T-cell (primary cell): ENCODE results near the gene R3HDM2. TPM values are rescaled to one million over a fixed set of nuclear protein-coding genes. Genes with fewer than 3 reads are reported as not detected.
A peak's percentile ranks its signal among the peaks of the same experiment; 100 is the strongest.
"Not testable (repeated sequence)": the region's sequence is repeated elsewhere in the genome, so short reads cannot be mapped to it uniquely, and the experiment has no call there.

Experiments
- ATAC-seq, 4 experiments: fragments of 200-7000 bp in 3 of 4; fragments of 150-1000 bp in 1 of 4; cut with Tn5 transposase; replicated peaks in 1 of 4; 1 replicate in 3 of 4; 2 replicates in 1 of 4; pipeline ENCODE4 v1.10.0; 2021; ENCODE audit warnings: moderate library complexity in 3 of 4, mild to moderate bottlenecking in 2 of 4, moderate number of reproducible peaks in 1 of 4
- CTCF ChIA-PET, 2 donors: fragments of 300-600 bp; sonication (Branson Sonifier 250); formaldehyde crosslinking; loops; one replicate each; lab custom pipeline; 2022; ENCODE audit warnings: antibody characterized with exemption in 2 of 2; lab: Charles Lee
- POLR2A ChIA-PET, 2 donors: fragments of 300-600 bp; sonication (Branson Sonifier 250); formaldehyde crosslinking; loops; one replicate each; lab custom pipeline; 2022; ENCODE audit warnings: antibody characterized with exemption in 2 of 2; lab: Charles Lee
- DNase-seq, 35 experiments: peaks; one replicate each; pipeline versions ENCODE4 v3.0.0 to v3.0.0-alpha.2; 2013 to 2023
- H3K27ac ChIP-seq: one replicate; pipeline ENCODE4 v1.5.1; 2013; ENCODE audit warnings: low read length
- H3K27me3 ChIP-seq, 2 experiments: replicated peaks in 1 of 2; 1 replicate in 1 of 2; 2 replicates in 1 of 2; pipeline versions ENCODE4 v1.6.1 to v1.7.0; 2013; ENCODE audit warnings: low read length in 1 of 2, mixed read lengths in 1 of 2; ENCODE audit not compliant: control insufficient read depth in 2 of 2, insufficient read depth in 2 of 2; ENCODE audit errors: extremely low read depth in 1 of 2
- H3K36me3 ChIP-seq, 2 donors: 1 replicate in 1 of 2; 2 replicates in 1 of 2; pipeline versions ENCODE4 v1.6.1 to v1.7.0; 2013; ENCODE audit warnings: low read length in 1 of 2; ENCODE audit not compliant: control insufficient read depth in 2 of 2, insufficient read depth in 1 of 2; ENCODE audit errors: extremely low read depth in 1 of 2
- H3K4me1 ChIP-seq, 2 experiments: 1 replicate in 1 of 2; 2 replicates in 1 of 2; pipeline versions ENCODE4 v1.6.1 to v1.7.0; 2013; ENCODE audit warnings: low read length in 2 of 2, mixed read lengths in 1 of 2; ENCODE audit not compliant: insufficient read depth in 2 of 2, control insufficient read depth in 1 of 2; ENCODE audit errors: extremely low read depth in 1 of 2
- H3K4me3 ChIP-seq, 2 donors: 1 replicate in 1 of 2; 2 replicates in 1 of 2; pipeline versions ENCODE4 v1.5.1 to v1.7.0; 2013; ENCODE audit warnings: mild to moderate bottlenecking in 2 of 2, low read length in 1 of 2, moderate library complexity in 1 of 2; ENCODE audit not compliant: control insufficient read depth in 1 of 2; ENCODE audit errors: extremely low read depth in 1 of 2
- H3K9me3 ChIP-seq: 2 replicates; pipeline ENCODE4 v1.7.0; 2013
- H3K27ac Mint-ChIP-seq, 2 donors: one replicate each; pipeline ENCODE4 v1.8.0; 2020 to 2021; ENCODE audit warnings: mild to moderate bottlenecking in 2 of 2, mixed read lengths in 2 of 2
- H3K27me3 Mint-ChIP-seq, 2 donors: one replicate each; pipeline ENCODE4 v1.8.0; 2021 to 2022; ENCODE audit warnings: mixed read lengths in 2 of 2
- H3K36me3 Mint-ChIP-seq: one replicate; pipeline ENCODE4 v1.8.0; 2021; ENCODE audit warnings: mixed read lengths
- H3K4me1 Mint-ChIP-seq, 3 donors: one replicate each; pipeline ENCODE4 v1.8.0; 2020 to 2022; ENCODE audit warnings: mixed read lengths in 3 of 3, mild to moderate bottlenecking in 1 of 3
- H3K4me3 Mint-ChIP-seq, 3 donors: one replicate each; pipeline ENCODE4 v1.8.0; 2020 to 2022; ENCODE audit warnings: mild to moderate bottlenecking in 3 of 3, mixed read lengths in 3 of 3, moderate library complexity in 3 of 3
- H3K9me3 Mint-ChIP-seq, 3 donors: one replicate each; pipeline ENCODE4 v1.8.0; 2020 to 2022; ENCODE audit warnings: mixed read lengths in 3 of 3
- WGBS: methylation state at CpG from one replicate; pipeline ENCODE4 v1.1.5; 2013; ENCODE audit warnings: missing lambda C conversion rate; ENCODE audit not compliant: insufficient coverage; 5-methylcytosine and 5-hydroxymethylcytosine counted together
- total RNA-seq, 35 experiments: library from RNA in 6 of 35; stranded (reverse) in 6 of 35; fragments of 120-200 nt in 1 of 35; gene quantifications; one replicate each; pipeline versions ENCODE4 v1.2.1 to v1.2.4 and lab custom pipeline; 2013 to 2026

The R3HDM2 gene
- total RNA-seq, 5 donors from 2014 or later (not counting 1 experiment from before 2014, with no cell fraction given), result 88.3 to 122 (median 94.7) TPM

- H3K4me1 Mint-ChIP-seq, result peaks cover 36 to 48% (median 47%) of the 10 kb centered on the region in 3 donors
Observed at GRCh38 chr12:57430112-57430930, 522 bp downstream of the R3HDM2 start.

GRCh38 chr12:57429473-57430111 is 1.3 kb downstream of the R3HDM2 start:
- ChIA-PET POLR2A (interaction anchor here (0.6 to 0.7 kb wide), 2 partner anchors 29 to 458 kb away, joined by 3 to 4 read pairs; no protein-coding TSS in a partner anchor), CTCF (interaction anchor here in 1 of 2 donors (0.6 to 1.2 kb wide), 7 partner anchors 8 to 206 kb away, joined by 3 to 11 read pairs (median 3); partner anchors contain the start of gene GLI1)
- no peaks in the 10 kb centered on the region for H3K9me3 ChIP-seq
- no peaks in the 10 kb centered on the region for H3K27me3 Mint-ChIP-seq
- no peaks in the 10 kb centered on the region for H3K9me3 Mint-ChIP-seq
- H3K4me1 Mint-ChIP-seq, result peaks cover 36 to 46% (median 42%) of the 10 kb centered on the region in 3 donors
- H3K4me3 ChIP-seq, result peak overlapping the region; percentile 39 to 60
- peaks cover 2 to 4% of the 10 kb centered on the region in 2 donors for H3K36me3 ChIP-seq
- DNase-seq (peak in 3 of 35 experiments; percentile 4 to 28 (median 7)), ATAC-seq (no peak)
- H3K4me1 ChIP-seq, result peaks cover 8 to 20% of the 10 kb centered on the region in 2 experiments
- peak overlapping the region; percentile 99 for H3K27ac Mint-ChIP-seq
- H3K27me3 ChIP-seq, result no peaks in the 10 kb centered on the region
- H3K27ac ChIP-seq, result peak overlapping the region; percentile 98
- WGBS, result 56% methylated on average over 2 of the region's 9 CpGs
- H3K4me3 Mint-ChIP-seq, result peak overlapping the region; percentile 88 to 99 (median 97)
- H3K36me3 Mint-ChIP-seq, result peaks cover 9% of the 10 kb centered on the region

More at GRCh38 chr12:57430112-57430930, 522 bp downstream of the R3HDM2 start:
- 0% methylated on average over 52 of the region's 74 CpGs for WGBS
- Mint-ChIP-seq H3K27ac (peak overlapping the region; percentile 99), H3K4me3 (peak overlapping the region; percentile 88 to 99 (median 97)), H3K27me3 (no peaks in the 10 kb centered on the region), H3K36me3 (peaks cover 8% of the 10 kb centered on the region), H3K9me3 (no peaks in the 10 kb centered on the region)
- Histone ChIP-seq H3K27ac (peak overlapping the region; percentile 98), H3K4me3 (peak overlapping the region; percentile 47 to 62), H3K36me3 (peaks cover under 1 to 3% of the 10 kb centered on the region in 2 donors), H3K9me3 (no peaks in the 10 kb centered on the region), H3K27me3 (no peaks in the 10 kb centered on the region), H3K4me1 (peaks cover 8 to 25% of the 10 kb centered on the region in 2 experiments)
- POLR2A ChIA-PET, result interaction anchor here in 1 of 2 donors (0.7 kb wide), 1 partner anchor 29 kb away, joined by 3 read pairs; no protein-coding TSS in a partner anchor
- ATAC-seq (peak; percentile 59 to 70 (median 66)), DNase-seq (peak in 22 of 35 experiments; percentile 8 to 65 (median 31))
- CTCF ChIA-PET, result interaction anchor here (0.6 to 1.2 kb wide), 7 partner anchors 9 to 329 kb away, joined by 3 to 11 read pairs (median 4); partner anchors contain the start of gene GLI1 (in 1 of the 2)

DNA sequence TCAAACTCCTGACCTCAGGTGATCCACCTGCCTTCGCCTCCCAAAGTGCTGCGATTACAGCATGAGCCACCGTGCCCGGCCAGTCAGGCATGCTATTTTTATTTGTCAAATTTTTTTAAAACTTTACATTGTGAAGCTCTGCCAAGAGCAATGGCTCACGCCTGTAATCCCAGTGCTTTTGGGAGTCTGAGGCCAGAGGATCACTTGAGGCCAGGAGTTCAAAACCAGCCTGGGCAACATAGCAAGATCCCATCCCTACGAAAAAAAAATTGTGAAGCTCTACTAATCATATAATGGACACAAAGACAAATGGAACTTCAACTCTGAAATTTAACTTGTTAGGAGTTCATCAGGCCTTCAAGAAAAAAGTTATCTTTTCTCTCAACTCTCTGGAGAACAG is 1.9 kb downstream of the R3HDM2 start:
- ATAC-seq (no peak), DNase-seq (no peak)
- H3K27ac Mint-ChIP-seq, result peak overlapping the region; percentile 99
- Histone ChIP-seq H3K27ac (peak overlapping the region; percentile 98), H3K4me3 (no peak overlapping the region), H3K4me1 (peaks cover 8 to 20% of the 10 kb centered on the region in 2 experiments), H3K9me3 (no peaks in the 10 kb centered on the region), H3K27me3 (no peaks in the 10 kb centered on the region), H3K36me3 (peaks cover 2 to 4% of the 10 kb centered on the region in 2 donors)
- no CpG with 5 or more reads among the region's 6 CpGs for WGBS
- H3K9me3 Mint-ChIP-seq, result no peaks in the 10 kb centered on the region
- peaks cover 13% of the 10 kb centered on the region for H3K36me3 Mint-ChIP-seq
- ChIA-PET POLR2A (interaction anchor here in 1 of 2 donors (0.6 kb wide), 1 partner anchor 459 kb away, joined by 4 read pairs; no protein-coding TSS in a partner anchor), CTCF (interaction anchor here in 1 of 2 donors (0.7 kb wide), 1 partner anchor 30 kb away, joined by 3 read pairs; the partner anchor contains the start of gene GLI1)
- peak overlapping the region; percentile 88 to 99 (median 97) for H3K4me3 Mint-ChIP-seq
- no peaks in the 10 kb centered on the region for H3K27me3 Mint-ChIP-seq
- peaks cover 38 to 50% (median 46%) of the 10 kb centered on the region in 3 donors for H3K4me1 Mint-ChIP-seq

- H3K4me1 Mint-ChIP-seq, result peaks cover 42 to 56% (median 46%) of the 10 kb centered on the region in 3 donors
- peak overlapping the region in 1 of 2 donors; percentile 34 for H3K27ac Mint-ChIP-seq
- not testable (repeated sequence) for H3K9me3 ChIP-seq, H3K4me3 ChIP-seq, H3K27me3 ChIP-seq, H3K4me3 Mint-ChIP-seq, H3K27me3 Mint-ChIP-seq, DNase-seq, H3K27ac ChIP-seq, ATAC-seq, H3K9me3 Mint-ChIP-seq
- H3K36me3 Mint-ChIP-seq, result peaks cover 20% of the 10 kb centered on the region
- ChIA-PET CTCF (interaction anchor here in 1 of 2 donors (0.5 kb wide), 1 partner anchor 206 kb away, joined by 5 read pairs; the partner anchor contains the start of gene B4GALNT1), POLR2A (interaction anchor here in 1 of 2 donors (0.6 kb wide), 1 partner anchor 52 kb away, joined by 3 read pairs; no protein-coding TSS in a partner anchor)
- Histone ChIP-seq H3K4me1 (peaks cover 8 to 20% of the 10 kb centered on the region in 2 experiments), H3K36me3 (peaks cover 2 to 11% of the 10 kb centered on the region in 2 donors)
- 100% methylated on average over 5 of the region's 10 CpGs for WGBS
Observed at GRCh38 chr12:57426948-57427347, 3.9 kb downstream of the R3HDM2 start.

DNA sequence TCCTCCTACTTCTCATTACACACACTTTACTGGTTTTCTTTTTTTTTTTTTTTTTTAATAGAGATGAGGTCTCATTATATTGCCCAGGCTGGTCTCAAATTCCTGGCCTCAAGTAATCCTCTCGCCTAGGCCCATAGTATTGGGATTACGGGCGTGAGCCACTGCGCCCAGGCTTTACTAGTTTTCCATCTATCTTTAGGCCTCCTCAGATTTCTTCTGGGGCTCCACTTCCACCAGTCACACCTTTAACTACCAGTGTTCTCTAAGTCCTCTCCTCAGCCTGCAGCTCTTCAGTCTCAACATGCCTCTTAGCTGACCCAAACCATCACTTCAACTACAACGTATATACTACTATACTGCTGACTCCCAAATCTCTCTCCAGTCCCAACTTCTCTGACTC is 10.4 kb downstream of the R3HDM2 start:
- Mint-ChIP-seq H3K36me3 (peaks cover 21% of the 10 kb centered on the region), H3K9me3 (no peaks in the 10 kb centered on the region), H3K4me1 (peaks cover 50 to 54% (median 51%) of the 10 kb centered on the region in 3 donors), H3K27ac (no peak overlapping the region), H3K4me3 (no peak overlapping the region), H3K27me3 (no peaks in the 10 kb centered on the region)
- no peak overlapping the region for H3K4me3 ChIP-seq
- no peaks in the 10 kb centered on the region for H3K27me3 ChIP-seq
- ATAC-seq (no peak), DNase-seq (no peak)
- CTCF ChIA-PET, result interaction anchor here in 1 of 2 donors (0.7 kb wide), 1 partner anchor 54 kb away, joined by 5 read pairs; no protein-coding TSS in a partner anchor
- POLR2A ChIA-PET, result no interaction called here
- peaks cover 2 to 25% of the 10 kb centered on the region in 2 donors for H3K36me3 ChIP-seq
- WGBS, result 100% methylated on average over 4 of the region's 5 CpGs
- no peaks in the 10 kb centered on the region for H3K9me3 ChIP-seq
- H3K27ac ChIP-seq, result no peak overlapping the region
- peaks cover 0 to 2% of the 10 kb centered on the region in 2 experiments for H3K4me1 ChIP-seq
